ENCODE measurements around the gene MICB.
"Not testable (repeated sequence)": the region's sequence is repeated elsewhere in the genome, so short reads cannot be mapped to it uniquely, and the experiment has no call there.

MICB gene

DNA sequence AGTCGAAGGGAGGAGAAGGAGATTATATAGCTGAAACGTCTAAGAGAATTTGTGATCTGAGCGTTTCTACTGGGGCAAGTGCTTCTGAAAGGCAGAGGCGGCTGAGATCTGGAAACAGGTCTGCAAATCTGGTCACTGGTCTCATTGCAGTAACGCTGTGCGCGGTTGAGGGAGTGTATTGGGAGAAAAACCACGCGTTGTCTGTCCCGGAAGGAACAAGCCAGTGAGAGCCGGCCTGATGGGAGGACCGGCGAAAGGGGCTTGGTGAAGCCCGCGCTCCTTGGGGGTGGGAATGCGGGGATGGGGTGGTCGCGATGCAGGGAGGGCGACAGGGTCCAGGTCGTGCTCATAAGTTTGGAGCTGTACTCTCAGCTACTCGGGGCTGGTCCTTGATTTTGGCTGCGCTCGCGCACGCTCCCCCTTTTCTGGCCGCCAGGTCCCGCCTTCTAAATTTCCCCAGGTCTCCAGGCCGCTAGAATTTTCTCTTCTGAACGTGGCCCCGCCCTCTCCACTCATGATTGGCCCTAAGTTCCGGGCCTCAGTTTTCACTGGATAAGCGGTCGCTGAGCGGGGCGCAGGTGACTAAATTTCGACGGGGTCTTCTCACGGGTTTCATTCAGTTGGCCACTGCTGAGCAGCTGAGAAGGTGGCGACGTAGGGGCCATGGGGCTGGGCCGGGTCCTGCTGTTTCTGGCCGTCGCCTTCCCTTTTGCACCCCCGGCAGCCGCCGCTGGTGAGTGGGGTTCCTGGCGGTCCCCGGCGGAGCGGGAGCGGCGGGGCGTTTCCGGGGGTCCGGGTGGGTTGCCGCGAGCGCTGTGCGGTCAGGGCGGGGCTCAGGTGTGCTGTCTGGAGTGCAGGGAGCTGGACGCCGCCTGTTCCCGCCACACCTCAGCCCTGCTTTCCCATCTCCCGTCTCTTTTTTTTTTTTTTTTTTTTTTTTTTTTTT lies at the start of gene MICB:
TSS of gene MICB (plus strand) at position 615 of the 946 bp plus-strand sequence. CDS start at position 664, 49 bp downstream.
- in situ Hi-C loops (cut with MboI; ENCODE audit: low pct_unique_long_range_greater_than_20kb, low sequenced_read_pairs): no loop called here
- peak; percentile 80 for DNase-seq

- no peak for DNase-seq
- in situ Hi-C loops (cut with MboI; ENCODE audit: low pct_unique_long_range_greater_than_20kb, low sequenced_read_pairs): no loop called here
Measured at GRCh38 chr6:31450751-31451150, 47.2 kb upstream of the MICB start.

DNA sequence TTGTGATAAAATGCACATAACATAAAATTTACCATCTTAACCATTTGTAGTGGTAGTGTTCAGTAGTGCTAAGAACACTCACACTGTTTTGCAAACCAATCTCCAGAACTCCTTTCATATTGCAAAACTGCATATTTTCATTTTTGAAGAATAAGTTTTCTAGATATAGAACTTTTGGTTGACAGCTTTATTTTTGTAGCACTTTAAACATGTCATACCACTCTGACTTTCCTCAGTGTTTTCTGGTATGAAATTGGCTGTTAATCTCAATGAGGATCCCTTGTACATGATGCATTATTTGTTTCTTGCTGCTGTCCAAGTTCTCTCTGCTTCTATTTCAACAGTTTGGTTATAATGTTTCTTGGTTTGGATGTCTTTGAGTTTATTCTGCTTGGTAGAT lies 45.1 kb upstream of the MICB start:
- in situ Hi-C loops (cut with MboI; ENCODE audit: low pct_unique_long_range_greater_than_20kb, low sequenced_read_pairs): no loop called here
- DNase-seq: no peak

DNA sequence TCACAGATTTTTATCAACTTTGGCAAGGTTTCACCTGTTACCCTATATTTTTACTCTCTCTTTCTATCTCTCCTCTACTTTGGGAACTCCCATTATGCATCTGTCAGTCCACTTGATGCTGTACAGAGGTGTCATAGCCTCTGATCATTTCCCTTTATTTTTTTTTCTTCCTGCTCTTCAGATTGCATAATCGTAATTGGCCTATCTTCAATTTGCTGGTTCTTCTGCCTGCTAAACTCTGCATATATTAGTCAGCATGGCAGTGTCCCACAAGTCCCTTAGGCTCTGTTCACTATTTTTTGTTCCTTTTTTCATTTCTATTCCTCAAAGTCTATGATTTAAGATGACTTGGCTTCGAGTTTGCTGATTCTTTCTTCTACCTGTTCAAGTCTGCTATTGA lies 44.7 kb upstream of the MICB start:
- DNase-seq: peak; percentile 18
- in situ Hi-C loops (cut with MboI; ENCODE audit: low pct_unique_long_range_greater_than_20kb, low sequenced_read_pairs): no loop called here

DNA sequence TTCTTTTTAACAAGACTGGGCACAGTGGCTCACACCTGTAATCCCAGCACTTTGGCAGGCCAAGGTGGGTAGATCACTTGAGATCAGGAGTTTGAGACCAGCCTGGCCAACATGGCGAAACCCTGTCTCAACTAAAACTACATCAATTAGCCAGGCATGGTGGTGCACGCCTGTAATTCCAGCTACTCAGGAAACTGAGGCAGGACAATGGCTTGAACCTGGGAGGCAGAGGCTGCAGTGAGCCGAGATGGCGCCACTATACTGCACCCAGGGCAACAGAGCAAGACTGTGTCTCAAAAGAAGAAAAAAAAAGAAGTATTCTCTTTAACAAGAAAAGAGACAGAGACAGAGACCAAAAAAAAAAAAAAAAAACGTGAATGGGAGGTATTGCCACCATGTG lies 38.1 kb upstream of the MICB start:
- DNase-seq: not testable (repeated sequence)

GRCh38 chr6:31460361-31461025 lies 37.5 kb upstream of the MICB start:
- no peak for DNase-seq
- in situ Hi-C loops (cut with MboI; ENCODE audit: low pct_unique_long_range_greater_than_20kb, low sequenced_read_pairs): no loop called here

More for the DNA sequence above, 38.1 kb upstream of the MICB start:
- in situ Hi-C loops (cut with MboI; ENCODE audit: low pct_unique_long_range_greater_than_20kb, low sequenced_read_pairs): not testable (repeated sequence)

GRCh38 chr6:31462026-31462963 lies 35.6 kb upstream of the MICB start:
- no peak for DNase-seq
- in situ Hi-C loops (cut with MboI; ENCODE audit: low pct_unique_long_range_greater_than_20kb, low sequenced_read_pairs): no loop called here

- in situ Hi-C loops (cut with MboI; ENCODE audit: low pct_unique_long_range_greater_than_20kb, low sequenced_read_pairs): no loop called here
- peak; percentile 20 for DNase-seq
Measured at GRCh38 chr6:31462964-31463870, 34.7 kb upstream of the MICB start.

DNA sequence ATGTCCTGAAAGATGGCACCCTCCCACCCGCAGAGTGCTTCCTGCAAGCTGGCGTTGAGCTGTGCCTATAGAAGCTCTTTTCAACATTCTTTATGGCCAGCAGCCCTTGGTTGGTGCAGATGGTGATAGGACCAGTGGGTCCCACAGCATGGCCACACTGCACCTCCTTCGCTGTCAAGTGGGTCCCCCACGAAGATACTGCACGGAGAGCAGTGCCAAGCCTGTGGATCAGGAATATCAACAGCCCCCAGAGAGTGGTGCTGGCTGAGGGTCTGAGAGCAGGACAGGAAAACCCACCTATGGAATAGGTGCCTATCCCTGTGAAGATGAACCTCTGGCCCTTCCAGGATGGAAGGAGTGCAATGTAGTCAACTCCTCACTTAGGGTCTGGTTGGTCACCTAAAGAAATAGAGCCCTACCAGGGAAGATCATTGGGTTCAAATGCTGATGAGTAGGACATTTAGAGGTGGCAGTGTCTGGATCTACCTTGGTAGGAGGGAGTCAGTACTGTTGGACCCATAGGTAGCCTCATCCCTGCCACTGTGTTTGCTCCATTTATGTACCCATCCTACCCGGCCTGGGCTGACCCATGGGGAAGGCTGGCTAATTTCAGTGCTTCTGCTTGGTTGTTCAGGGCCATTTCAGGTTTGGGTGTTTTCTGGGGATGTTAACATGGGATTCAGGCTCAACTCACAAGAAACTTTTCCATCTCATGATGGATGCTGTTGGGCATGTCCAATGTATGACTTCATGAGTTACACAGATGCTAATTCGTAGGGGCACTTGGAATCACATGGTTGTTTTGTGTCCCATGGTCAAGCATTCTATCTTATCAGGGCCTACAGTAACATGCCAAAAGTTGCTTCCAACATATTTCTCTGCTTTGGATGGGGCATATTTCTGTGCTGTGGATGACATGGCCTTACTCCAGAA lies 33.4 kb upstream of the MICB start:
- in situ Hi-C loops (cut with MboI; ENCODE audit: low pct_unique_long_range_greater_than_20kb, low sequenced_read_pairs): no loop called here
- no peak for DNase-seq

DNA sequence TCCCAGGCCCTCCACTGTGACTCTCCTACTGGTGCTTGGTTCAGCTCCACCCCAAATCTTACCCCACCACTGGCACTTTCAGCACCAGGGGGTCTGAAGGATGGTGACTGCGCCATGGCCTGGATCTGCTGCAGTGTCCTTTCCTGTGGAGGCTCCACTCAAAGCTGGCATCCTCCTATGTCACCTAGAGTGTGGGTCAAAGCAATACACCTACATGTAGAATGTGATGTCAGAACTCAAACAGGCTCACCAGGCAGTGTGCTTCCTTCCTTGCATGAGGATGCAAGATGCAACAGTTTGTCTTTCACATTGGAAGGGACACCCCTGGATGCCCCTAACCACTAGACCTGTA lies 32.8 kb upstream of the MICB start:
- no peak for DNase-seq
- in situ Hi-C loops (cut with MboI; ENCODE audit: low pct_unique_long_range_greater_than_20kb, low sequenced_read_pairs): no loop called here

- DNase-seq: no peak
- in situ Hi-C loops (cut with MboI; ENCODE audit: low pct_unique_long_range_greater_than_20kb, low sequenced_read_pairs): no loop called here
Measured at GRCh38 chr6:31465718-31466117, 32.2 kb upstream of the MICB start.

DNA sequence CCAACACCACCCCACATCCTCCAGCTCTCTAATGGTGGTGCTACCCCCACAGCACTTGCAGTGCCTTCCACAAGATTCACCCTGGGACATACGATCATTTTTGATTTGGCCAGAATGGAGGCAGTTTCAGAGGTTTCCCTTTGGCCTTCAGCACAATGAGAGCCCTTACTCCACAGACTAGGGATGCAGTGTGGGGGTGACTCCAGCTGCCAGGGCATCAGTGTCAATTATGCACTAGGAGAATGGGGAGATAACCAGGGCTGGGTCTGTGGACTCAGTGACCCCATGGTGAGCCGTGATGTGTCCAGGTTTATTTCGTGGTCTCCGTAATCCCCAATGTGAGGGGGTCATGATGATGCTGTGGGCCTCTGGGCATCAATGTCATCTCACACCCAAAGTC lies 31.5 kb upstream of the MICB start:
- no peak for DNase-seq
- in situ Hi-C loops (cut with MboI; ENCODE audit: low pct_unique_long_range_greater_than_20kb, low sequenced_read_pairs): no loop called here

- in situ Hi-C loops (cut with MboI; ENCODE audit: low pct_unique_long_range_greater_than_20kb, low sequenced_read_pairs): no loop called here
Measured at GRCh38 chr6:31467151-31467550, 30.8 kb upstream of the MICB start.

DNA sequence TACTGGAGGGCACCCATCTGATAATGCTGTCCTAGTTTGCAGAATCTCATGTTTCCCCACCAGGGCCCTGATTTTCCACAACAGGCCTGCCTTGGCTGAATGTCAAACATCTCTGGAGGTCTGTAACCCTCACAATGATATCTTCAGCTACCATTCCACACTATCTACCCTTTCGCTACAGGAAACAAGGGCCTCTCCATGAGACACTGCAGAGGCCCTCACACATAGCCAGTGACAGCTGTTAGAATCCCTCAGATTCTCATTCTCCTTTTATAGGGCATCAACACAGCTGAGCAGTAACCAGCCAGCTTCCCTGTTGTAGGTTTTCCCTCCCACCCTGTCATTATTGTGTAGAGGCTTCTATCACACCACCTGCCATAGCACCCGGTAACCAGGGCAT lies 29.6 kb upstream of the MICB start:
- DNase-seq: no peak
- in situ Hi-C loops (cut with MboI; ENCODE audit: low pct_unique_long_range_greater_than_20kb, low sequenced_read_pairs): no loop called here

More at GRCh38 chr6:31467151-31467550, 30.8 kb upstream of the MICB start:
- DNase-seq: no peak

GRCh38 chr6:31470801-31471200 lies 27.1 kb upstream of the MICB start:
- no peak for DNase-seq
- in situ Hi-C loops (cut with MboI; ENCODE audit: low pct_unique_long_range_greater_than_20kb, low sequenced_read_pairs): no loop called here

- in situ Hi-C loops (cut with MboI; ENCODE audit: low pct_unique_long_range_greater_than_20kb, low sequenced_read_pairs): no loop called here
- no peak for DNase-seq
Measured at GRCh38 chr6:31471711-31472110, 26.2 kb upstream of the MICB start.

DNA sequence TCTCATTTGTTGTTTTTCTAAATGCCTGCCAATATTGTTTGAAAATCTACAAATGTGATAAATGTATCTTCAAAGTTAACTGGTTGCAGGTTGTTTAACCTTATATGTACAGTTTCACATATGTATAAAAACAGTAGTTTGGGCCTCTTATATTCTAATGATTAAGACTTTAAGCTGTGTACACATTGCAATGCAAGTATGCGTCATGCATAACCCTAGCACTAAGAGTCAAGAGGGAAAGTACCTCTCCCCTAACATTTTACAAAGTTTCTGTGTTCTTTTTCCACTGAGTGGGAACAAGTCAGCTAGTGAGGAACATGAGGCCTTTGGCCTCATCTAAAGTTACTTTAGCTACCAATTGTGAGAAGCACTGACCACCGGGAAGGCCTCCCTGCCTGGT lies 25.7 kb upstream of the MICB start:
- in situ Hi-C loops (cut with MboI; ENCODE audit: low pct_unique_long_range_greater_than_20kb, low sequenced_read_pairs): no loop called here
- no peak for DNase-seq
